B cell (primary cell): Measurements from ENCODE around the gene CREB3L4. TPM values are rescaled to one million over a fixed set of nuclear protein-coding genes. Genes with fewer than 3 reads are reported as not detected.

Source experiments
- ATAC-seq: fragments of 200-7000 bp; cut with Tn5 transposase; one replicate; pipeline ENCODE4 v1.10.0; 2021; ENCODE audit warnings: low read depth, mild to moderate bottlenecking, moderate number of reproducible peaks, moderate library complexity
- CTCF ChIA-PET: fragments of 350-600 bp; sonication (Branson Sonifier 250); formaldehyde crosslinking; loops from one replicate; lab custom pipeline; 2021; ENCODE audit warnings: antibody characterized with exemption, inconsistent platforms; lab: Charles Lee
- POLR2A ChIA-PET: fragments of 350-600 bp; sonication (Branson Sonifier 250); formaldehyde crosslinking; loops from one replicate; lab custom pipeline; 2021; ENCODE audit warnings: antibody characterized with exemption; lab: Charles Lee
- DNase-seq: peaks from one replicate; pipeline ENCODE4 v3.0.0; 2013
- H2AFZ ChIP-seq: 2 replicates; pipeline ENCODE4 v1.6.1; 2012; ENCODE audit warnings: mild to moderate bottlenecking, low read depth, low read length; ENCODE audit not compliant: insufficient read depth, poor library complexity, severe bottlenecking
- H3K27ac ChIP-seq, 2 donors: 1 replicate in 1 of 2; 2 replicates in 1 of 2; pipeline ENCODE4 v1.5.1; 2012 to 2013; ENCODE audit warnings: low read length in 2 of 2, mild to moderate bottlenecking in 2 of 2, moderate library complexity in 1 of 2
- H3K27me3 ChIP-seq, 4 experiments: fragments of 200-600 bp in 1 of 4; sonication (generic) in 1 of 4; replicated peaks in 1 of 4; 1 replicate in 2 of 4; 2 replicates in 2 of 4; pipeline versions ENCODE4 v1.6.1 to v1.7.0; 2013 to 2016; ENCODE audit warnings: low read length in 3 of 4, mild to moderate bottlenecking in 2 of 4, mixed read lengths in 1 of 4, moderate library complexity in 1 of 4; ENCODE audit not compliant: insufficient read depth in 4 of 4, control insufficient read depth in 3 of 4; ENCODE audit errors: control extremely low read depth in 1 of 4
- H3K36me3 ChIP-seq, 2 experiments: replicated peaks in 1 of 2; 1 replicate in 1 of 2; 2 replicates in 1 of 2; pipeline versions ENCODE4 v1.6.1 to v1.7.1; 2013; ENCODE audit warnings: low read length in 1 of 2; ENCODE audit not compliant: insufficient read depth in 2 of 2, control insufficient read depth in 1 of 2; ENCODE audit errors: control extremely low read depth in 1 of 2, extremely low read depth in 1 of 2
- H3K4me1 ChIP-seq, 2 donors: fragments of 200-600 bp in 1 of 2; sonication (generic) in 1 of 2; 1 replicate in 1 of 2; 2 replicates in 1 of 2; pipeline versions ENCODE4 v1.5.1 to v1.6.1; 2013 to 2017; ENCODE audit warnings: low read length in 2 of 2; ENCODE audit not compliant: control insufficient read depth in 2 of 2, insufficient read depth in 2 of 2
- H3K4me2 ChIP-seq: replicated peaks from 2 replicates; pipeline ENCODE3; 2012; ENCODE audit warnings: mild to moderate bottlenecking, low read depth, low read length; ENCODE audit not compliant: poor library complexity, severe bottlenecking
- H3K4me3 ChIP-seq, 5 experiments: fragments of 200-600 bp in 1 of 5; sonication (generic) in 1 of 5; 1 replicate in 3 of 5; 2 replicates in 2 of 5; pipeline versions ENCODE4 v1.5.1 to v1.7.0; 2011 to 2016; ENCODE audit warnings: low read length in 4 of 5, mild to moderate bottlenecking in 4 of 5, low read depth in 2 of 5, control low read depth in 1 of 5, moderate library complexity in 1 of 5; ENCODE audit not compliant: insufficient read depth in 1 of 5; ENCODE audit errors: control extremely low read depth in 1 of 5, extremely low read depth in 1 of 5
- H3K79me2 ChIP-seq: fragments of 200-600 bp; sonication (generic); one replicate; pipeline ENCODE4 v1.6.0; 2016; ENCODE audit warnings: low read length; ENCODE audit not compliant: control insufficient read depth, insufficient read depth
- H3K9ac ChIP-seq: fragments of 200-600 bp; sonication (generic); 2 replicates; pipeline ENCODE4 v1.6.1; 2017; ENCODE audit warnings: mild to moderate bottlenecking, low read length, moderate library complexity
- H3K9me3 ChIP-seq, 3 donors: one replicate each; pipeline versions ENCODE4 v1.6.1 to v1.7.1; 2013; ENCODE audit warnings: low read length in 2 of 3; ENCODE audit not compliant: control insufficient read depth in 2 of 3, insufficient read depth in 1 of 3; ENCODE audit errors: control extremely low read depth in 1 of 3
- H4K20me1 ChIP-seq: 2 replicates; pipeline ENCODE4 v1.6.0; 2012; ENCODE audit warnings: mild to moderate bottlenecking, low read length; ENCODE audit not compliant: insufficient read depth, control insufficient read depth, poor library complexity, severe bottlenecking
- H3K27ac Mint-ChIP-seq: one replicate; pipeline ENCODE4 v1.8.0; 2021; ENCODE audit warnings: mixed read lengths
- H3K27me3 Mint-ChIP-seq: one replicate; pipeline ENCODE4 v1.8.0; 2021; ENCODE audit warnings: mixed read lengths
- H3K4me1 Mint-ChIP-seq: one replicate; pipeline ENCODE4 v1.8.0; 2021; ENCODE audit warnings: mixed read lengths
- H3K4me3 Mint-ChIP-seq: one replicate; pipeline ENCODE4 v1.8.0; 2021; ENCODE audit warnings: mixed read lengths
- H3K9me3 Mint-ChIP-seq: one replicate; pipeline ENCODE4 v1.8.0; 2022; ENCODE audit warnings: mixed read lengths; ENCODE audit not compliant: insufficient read depth
- EZH2 ChIP-seq: IDR thresholded peaks from 2 replicates; pipeline ENCODE4 v1.6.1; 2012; ENCODE audit warnings: borderline replicate concordance, low read depth, mild to moderate bottlenecking, moderate library complexity, low read length; ENCODE audit not compliant: insufficient read depth, poor library complexity, severe bottlenecking
- WGBS: methylation state at CpG from one replicate; pipeline ENCODE4 v1.1.5; 2013; ENCODE audit warnings: missing lambda C conversion rate; ENCODE audit not compliant: insufficient coverage; 5-methylcytosine and 5-hydroxymethylcytosine counted together
- intact Hi-C: fragments of 100-400 bp; cut with micrococcal nuclease; formaldehyde crosslinking; loops from one replicate; pipeline ENCODE4 v1.10.0; 2022
- polyA plus RNA-seq: library from polyadenylated mRNA; depleted of rRNA; stranded (reverse); fragments of >200 nt; gene quantifications from 2 replicates; pipeline ENCODE4 v1.2.3, GENCODE V29; 2012
- total RNA-seq, 2 donors: library from RNA; stranded (reverse); fragments of 120-200 nt in 1 of 2; gene quantifications; 1 replicate in 1 of 2; 2 replicates in 1 of 2; pipeline versions ENCODE4 v1.2.3 to v1.2.4, GENCODE V29; 2013 to 2022
- TF ChIP-seq, protein P1 (sequence below): fragments of 200-600 bp; IDR thresholded peaks from one replicate; pipeline ENCODE4 v1.8.0; 2022; ENCODE audit warnings: antibody characterized with exemption, mild to moderate bottlenecking

The CREB3L4 gene
- total and polyA plus RNA-seq, 2 donors (not counting 1 experiment from before 2014, with no cell fraction given), result 21.8 to 28.1 TPM

DNA sequence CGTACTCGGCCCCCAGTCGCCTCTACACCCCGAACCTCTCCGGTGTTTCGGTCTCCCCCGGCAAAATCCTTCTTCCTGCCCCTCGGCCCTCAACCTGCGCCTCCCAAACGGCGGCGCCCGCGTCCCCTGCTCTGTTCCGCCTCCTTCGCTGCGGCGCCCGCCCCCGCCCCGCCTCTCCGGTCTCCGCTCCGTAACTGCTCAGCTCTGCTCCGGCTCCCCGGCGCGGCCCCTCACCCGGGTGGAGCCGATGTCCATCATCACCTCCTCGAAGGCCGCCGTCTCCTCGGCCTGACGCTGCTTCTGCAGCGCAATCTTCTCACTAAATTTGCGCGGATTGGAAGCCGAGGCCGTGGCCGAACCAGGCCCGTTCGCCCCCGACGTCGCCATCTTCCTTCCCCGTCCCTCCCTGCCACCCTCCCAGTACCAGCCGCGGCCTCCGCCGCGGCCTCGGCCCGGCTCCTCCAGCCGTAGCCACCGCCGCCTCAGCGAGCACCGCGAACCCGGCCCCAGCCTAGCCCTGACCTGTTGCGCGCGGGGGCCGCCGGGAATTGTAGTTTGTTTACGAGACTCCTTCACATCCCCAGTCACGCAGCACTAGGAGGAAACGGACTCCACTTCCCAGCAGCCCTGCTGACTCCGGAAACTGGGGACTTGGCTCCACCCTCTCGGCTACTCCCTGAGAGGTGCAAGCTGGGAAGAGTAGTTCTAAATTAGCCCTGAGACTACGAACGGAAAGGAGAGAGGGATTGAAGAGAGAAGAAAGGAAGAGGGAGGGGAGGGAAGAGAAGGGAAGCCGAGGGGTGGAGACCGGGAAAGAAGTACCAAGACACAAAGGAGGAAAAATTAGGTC lies 9.4 kb upstream of the CREB3L4 start, which contains the start of gene CRTC2:
TSS of gene CRTC2 (minus strand) at position 502 of the 850 bp plus-strand sequence. CDS start at position 387, 115 bp downstream.
- H3K4me1 ChIP-seq, result peaks cover 44 to 47% of the 10 kb centered on the region in 2 donors
- Mint-ChIP-seq H3K27me3 (no peaks in the 10 kb centered on the region), H3K4me3 (peak within 1 kb of the TSS; percentile 100), H3K9me3 (no peaks in the 10 kb centered on the region), H3K4me1 (peaks cover 67% of the 10 kb centered on the region), H3K27ac (peak within 1 kb of the TSS; percentile 97)
- POLR2A ChIA-PET, result interaction anchor here (0.5 to 9.2 kb wide), 13 partner anchors 9 to 184 kb away, joined by 3 to 115 read pairs (median 4); partner anchors contain the start of genes CREB3L4, DENND4B, GATAD2B and JTB
- TF ChIP-seq EZH2, result no peak
- TF ChIP-seq, protein P1, sequence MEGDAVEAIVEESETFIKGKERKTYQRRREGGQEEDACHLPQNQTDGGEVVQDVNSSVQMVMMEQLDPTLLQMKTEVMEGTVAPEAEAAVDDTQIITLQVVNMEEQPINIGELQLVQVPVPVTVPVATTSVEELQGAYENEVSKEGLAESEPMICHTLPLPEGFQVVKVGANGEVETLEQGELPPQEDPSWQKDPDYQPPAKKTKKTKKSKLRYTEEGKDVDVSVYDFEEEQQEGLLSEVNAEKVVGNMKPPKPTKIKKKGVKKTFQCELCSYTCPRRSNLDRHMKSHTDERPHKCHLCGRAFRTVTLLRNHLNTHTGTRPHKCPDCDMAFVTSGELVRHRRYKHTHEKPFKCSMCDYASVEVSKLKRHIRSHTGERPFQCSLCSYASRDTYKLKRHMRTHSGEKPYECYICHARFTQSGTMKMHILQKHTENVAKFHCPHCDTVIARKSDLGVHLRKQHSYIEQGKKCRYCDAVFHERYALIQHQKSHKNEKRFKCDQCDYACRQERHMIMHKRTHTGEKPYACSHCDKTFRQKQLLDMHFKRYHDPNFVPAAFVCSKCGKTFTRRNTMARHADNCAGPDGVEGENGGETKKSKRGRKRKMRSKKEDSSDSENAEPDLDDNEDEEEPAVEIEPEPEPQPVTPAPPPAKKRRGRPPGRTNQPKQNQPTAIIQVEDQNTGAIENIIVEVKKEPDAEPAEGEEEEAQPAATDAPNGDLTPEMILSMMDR, result no peak
- no peaks in the 10 kb centered on the region for H3K27me3 ChIP-seq
- H3K9me3 ChIP-seq, result no peaks in the 10 kb centered on the region
- peak within 1 kb of the TSS; percentile 79 to 98 (median 92) for H3K4me3 ChIP-seq
- intact Hi-C loops, result loop anchor here (1.0 to 5.0 kb wide), 7 partner anchors 9 to 314 kb away; partner anchors contain the start of genes CREB3L4, DENND4B, HAX1 and JTB
- ATAC-seq (peak; percentile 85), DNase-seq (peak; percentile 97)
- H4K20me1 ChIP-seq, result peaks cover 51% of the 10 kb centered on the region
- H2AFZ ChIP-seq, result peak within 1 kb of the TSS; percentile 78
- H3K9ac ChIP-seq, result peak within 1 kb of the TSS; percentile 99
- peak within 1 kb of the TSS; percentile 86 for H3K4me2 ChIP-seq
- peak within 1 kb of the TSS; percentile 87 to 97 for H3K27ac ChIP-seq
- peaks cover 0 to 30% of the 10 kb centered on the region in 2 experiments for H3K36me3 ChIP-seq
- H3K79me2 ChIP-seq, result peaks cover 73% of the 10 kb centered on the region
- WGBS, result 0% methylated on average over 72 of the region's 75 CpGs
- CTCF ChIA-PET, result interaction anchor here (0.7 to 5.6 kb wide), 7 partner anchors 9 to 390 kb away, joined by 3 to 47 read pairs (median 6); partner anchors contain the start of genes CREB3L4, DENND4B and JTB
